HUES6 (cell line): Measurements from ENCODE around the gene C2orf92.
"Not testable (repeated sequence)": the region's sequence is repeated elsewhere in the genome, so short reads cannot be mapped to it uniquely, and the experiment has no call there.

Experiments
- H3K27ac ChIP-seq: 2 replicates; pipeline ENCODE4 v1.7.0; 2013; ENCODE audit warnings: low read depth, mild to moderate bottlenecking, low read length, inconsistent platforms
- H3K27me3 ChIP-seq: 2 replicates; pipeline ENCODE4 v1.6.1; 2013; ENCODE audit warnings: low read length; ENCODE audit not compliant: control insufficient read depth, insufficient read depth
- H3K36me3 ChIP-seq: 2 replicates; pipeline ENCODE4 v1.6.1; 2013; ENCODE audit warnings: low read length; ENCODE audit not compliant: control insufficient read depth, insufficient read depth
- H3K4me1 ChIP-seq: 2 replicates; pipeline ENCODE4 v1.6.1; 2013; ENCODE audit warnings: low read length; ENCODE audit not compliant: control insufficient read depth, insufficient read depth
- H3K4me3 ChIP-seq: 2 replicates; pipeline ENCODE4 v1.5.1; 2013; ENCODE audit warnings: low read depth, low read length
- H3K9ac ChIP-seq: one replicate; pipeline ENCODE4 v1.6.1; 2013; ENCODE audit warnings: mild to moderate bottlenecking, low read length
- H3K9me3 ChIP-seq: 2 replicates; pipeline ENCODE4 v1.6.1; 2013; ENCODE audit warnings: low read depth, low read length; ENCODE audit not compliant: control insufficient read depth, insufficient read depth

The C2orf92 gene

DNA sequence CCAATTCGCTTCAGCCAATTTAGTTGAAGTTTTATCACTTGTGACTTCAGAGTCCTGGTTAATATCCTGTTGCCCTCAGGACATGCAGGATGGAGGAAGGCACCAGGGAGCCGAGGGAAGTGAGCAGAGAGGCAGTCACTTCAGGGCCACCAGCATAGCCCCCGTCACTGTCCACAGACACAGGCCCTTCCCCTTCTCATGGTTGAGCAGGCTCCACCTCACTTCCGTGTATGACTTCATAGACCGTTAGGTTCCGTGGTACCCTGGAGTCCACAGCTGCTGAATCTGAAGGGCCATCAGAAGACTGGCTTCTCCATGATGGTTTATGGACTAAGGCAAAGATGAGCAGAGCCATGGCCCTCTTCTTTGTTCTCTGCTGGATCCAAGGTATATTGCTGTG lies at the start of gene C2orf92:
Gene C2orf92 (plus strand): TSS at position 266 of the 400 bp plus-strand sequence. CDS start 76 bp downstream, at position 342.
- H3K36me3 ChIP-seq: no peaks in the 10 kb centered on the region
- H3K4me3 ChIP-seq: no peak within 1 kb of the TSS
- H3K9ac ChIP-seq: no peak within 1 kb of the TSS
- no peaks in the 10 kb centered on the region for H3K27me3 ChIP-seq
- H3K9me3 ChIP-seq: no peaks in the 10 kb centered on the region
- H3K4me1 ChIP-seq: peaks cover 4% of the 10 kb centered on the region; the same call in 1 of the 2 replicates
- H3K27ac ChIP-seq: no peak within 1 kb of the TSS

DNA sequence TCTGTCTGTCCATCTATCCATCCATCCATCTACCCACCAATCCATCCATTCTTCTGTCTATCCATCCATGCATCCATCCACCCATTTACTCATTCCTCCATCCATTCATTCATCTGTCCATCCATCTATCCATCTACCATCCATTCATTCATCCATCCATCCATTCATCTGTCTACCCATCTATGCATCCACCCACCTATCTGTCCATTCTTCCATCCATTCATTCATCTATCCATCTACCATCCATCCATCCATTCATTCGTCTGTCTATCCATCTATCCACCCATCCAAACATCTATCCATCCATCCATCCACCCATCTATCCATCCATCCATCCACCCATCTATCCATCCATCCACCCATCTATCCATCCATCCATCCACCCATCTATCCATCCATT lies 49.0 kb upstream of the C2orf92 start:
- not testable (repeated sequence) for H3K27ac ChIP-seq, H3K9me3 ChIP-seq, H3K4me3 ChIP-seq, H3K27me3 ChIP-seq, H3K36me3 ChIP-seq, H3K4me1 ChIP-seq, H3K9ac ChIP-seq

DNA sequence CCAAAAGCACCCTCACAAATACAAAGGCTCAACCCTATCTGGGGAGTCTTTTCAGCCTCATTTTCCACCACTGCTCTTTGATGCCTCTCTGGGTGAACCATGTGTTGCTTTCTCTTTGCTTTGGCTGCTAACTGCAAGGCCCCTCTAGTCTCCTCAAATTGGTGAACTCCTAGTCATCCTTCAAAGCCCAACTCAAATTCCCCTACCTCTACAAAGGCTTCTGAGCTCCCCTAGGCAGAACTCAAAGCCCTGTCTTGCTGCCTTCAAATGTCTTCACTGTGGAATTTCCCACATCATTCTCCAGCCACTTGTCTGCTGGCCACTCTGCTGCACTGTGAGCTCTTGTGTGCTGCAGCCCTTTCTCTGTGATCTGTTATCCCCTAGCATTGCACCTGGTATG lies 46.5 kb upstream of the C2orf92 start:
- not testable (repeated sequence) for H3K9ac ChIP-seq, H3K27ac ChIP-seq, H3K36me3 ChIP-seq, H3K27me3 ChIP-seq, H3K4me3 ChIP-seq, H3K4me1 ChIP-seq, H3K9me3 ChIP-seq

DNA sequence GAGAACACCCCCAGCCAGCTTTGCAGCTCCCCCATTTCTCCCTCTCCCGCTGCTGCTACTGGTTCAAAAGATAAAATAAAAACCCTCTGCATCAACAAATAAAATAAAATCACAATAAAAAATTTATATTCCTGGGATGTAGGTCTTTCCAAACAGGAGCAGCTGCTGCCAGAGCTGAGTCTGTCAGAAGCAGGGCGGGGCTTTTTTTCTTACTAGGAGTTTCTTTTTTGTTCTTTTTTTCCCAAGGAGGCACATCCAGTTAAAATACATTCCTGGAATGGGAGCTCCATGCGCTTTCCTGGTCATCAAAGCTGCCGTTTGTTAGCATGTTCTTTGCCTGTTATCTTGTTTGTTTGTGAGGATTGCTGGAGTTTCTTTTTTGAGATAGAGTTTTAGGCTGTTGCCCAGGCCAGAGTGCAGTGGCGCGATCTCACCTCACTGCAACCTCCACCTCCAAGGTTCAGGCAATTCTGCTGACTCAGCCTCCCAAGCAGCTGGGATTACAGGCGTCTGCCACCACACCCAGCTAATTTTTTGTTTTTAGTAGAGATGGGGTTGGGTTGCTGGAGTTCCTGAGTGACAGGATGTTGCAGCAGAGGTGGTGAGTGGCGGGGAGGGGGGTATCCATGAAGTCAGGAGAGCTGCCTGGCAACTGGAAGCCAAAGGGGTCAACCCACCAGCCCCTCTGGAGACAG lies 44.0 kb upstream of the C2orf92 start:
- H3K4me3 ChIP-seq, H3K9me3 ChIP-seq, H3K36me3 ChIP-seq, H3K27ac ChIP-seq, H3K9ac ChIP-seq, H3K4me1 ChIP-seq, H3K27me3 ChIP-seq: not testable (repeated sequence)

DNA sequence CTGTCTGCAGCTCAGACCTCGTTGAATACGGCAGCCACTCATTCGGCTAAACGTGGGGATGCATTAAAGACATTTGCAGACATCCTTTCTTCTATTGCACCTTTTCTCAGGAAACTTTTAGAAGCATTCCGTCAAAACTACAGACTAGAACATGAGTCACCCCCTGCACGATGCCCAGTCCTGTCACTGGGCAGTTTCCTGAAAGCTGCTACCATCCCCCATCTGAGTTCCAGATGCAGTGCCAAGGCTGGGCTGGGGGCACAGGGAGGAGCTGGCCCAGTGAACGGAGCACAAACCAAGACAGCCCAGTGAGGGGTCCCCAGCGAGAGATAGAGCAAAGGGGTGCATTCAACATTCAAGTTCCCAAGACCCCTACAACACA lies 43.5 kb upstream of the C2orf92 start:
- not testable (repeated sequence) for H3K36me3 ChIP-seq

DNA sequence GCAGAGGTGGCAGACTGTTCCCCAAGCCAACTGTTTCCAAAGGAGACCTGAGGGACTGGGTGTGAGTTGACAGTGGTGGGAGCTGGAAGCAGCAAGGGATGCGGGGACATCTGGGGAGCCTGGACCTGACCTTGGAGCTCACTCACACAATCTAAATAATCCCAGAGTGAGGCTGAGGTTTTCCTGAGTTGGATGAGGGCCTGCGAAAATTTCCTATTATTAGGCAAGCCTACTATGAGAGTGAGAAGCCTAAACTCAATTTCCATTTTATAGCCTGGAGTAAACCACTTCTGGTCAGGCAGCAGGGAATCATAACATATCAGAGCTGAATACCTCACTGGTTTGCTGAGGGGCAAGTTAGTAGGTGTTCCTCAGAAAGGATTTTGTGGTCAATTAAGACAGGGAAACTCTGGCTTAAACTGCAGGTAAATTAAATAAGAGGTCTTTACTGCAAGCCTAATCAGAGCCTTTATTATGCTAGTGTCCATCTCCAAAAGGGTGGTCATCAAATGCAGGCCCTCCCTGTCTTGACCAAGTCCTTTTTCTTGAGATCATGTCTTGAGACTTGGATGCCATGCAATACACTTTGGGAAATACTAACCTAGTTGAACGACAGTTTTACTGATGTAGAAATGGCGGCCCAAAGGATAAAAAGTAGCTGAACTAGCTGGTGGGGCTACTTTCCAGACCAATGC lies 25.3 kb upstream of the C2orf92 start:
- H3K9ac ChIP-seq: no peak overlapping the region
- no peaks in the 10 kb centered on the region for H3K9me3 ChIP-seq
- no peak overlapping the region for H3K27ac ChIP-seq
- peaks cover 26% of the 10 kb centered on the region for H3K36me3 ChIP-seq
- no peaks in the 10 kb centered on the region for H3K27me3 ChIP-seq
- H3K4me1 ChIP-seq: peaks cover 9% of the 10 kb centered on the region
- H3K4me3 ChIP-seq: no peak overlapping the region

More for the DNA sequence above, 43.5 kb upstream of the C2orf92 start:
- H3K27ac ChIP-seq, H3K27me3 ChIP-seq, H3K4me3 ChIP-seq, H3K9ac ChIP-seq, H3K4me1 ChIP-seq, H3K9me3 ChIP-seq: not testable (repeated sequence)

DNA sequence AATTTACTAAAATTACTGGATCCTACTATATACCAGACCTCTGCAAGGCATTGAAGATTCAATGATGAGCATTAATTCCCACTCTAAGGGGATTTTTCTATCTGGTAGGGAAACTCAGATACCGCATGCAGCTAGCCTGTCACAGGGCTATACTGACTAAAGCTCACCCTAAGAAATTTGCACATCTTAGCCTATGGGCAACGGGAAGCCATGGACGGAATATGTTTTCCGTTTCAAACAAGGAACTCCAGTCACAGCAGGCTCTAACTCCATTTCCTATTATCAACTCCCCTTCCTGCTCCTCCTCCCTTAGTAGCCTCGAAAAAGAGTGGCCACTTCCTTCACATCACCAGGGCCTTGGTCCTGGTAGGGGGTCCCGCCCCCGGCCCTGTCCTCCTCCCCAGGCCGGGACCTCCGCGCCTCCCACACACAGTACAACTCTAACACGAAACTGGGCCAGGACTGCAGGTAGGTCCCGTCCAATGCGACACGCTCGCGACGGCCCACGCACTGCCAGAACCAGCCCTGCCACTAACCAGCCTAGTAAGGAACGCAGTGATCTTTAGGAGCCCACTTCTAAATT lies 24.3 kb upstream of the C2orf92 start:
- H3K4me3 ChIP-seq: peak overlapping the region; percentile 100
- peaks cover 33% of the 10 kb centered on the region for H3K36me3 ChIP-seq
- no peaks in the 10 kb centered on the region for H3K9me3 ChIP-seq
- H3K27ac ChIP-seq: peak overlapping the region; percentile 59; the same call in 1 of the 2 replicates
- H3K27me3 ChIP-seq: no peaks in the 10 kb centered on the region
- H3K4me1 ChIP-seq: peaks cover 9% of the 10 kb centered on the region
- H3K9ac ChIP-seq: peak overlapping the region; percentile 67

DNA sequence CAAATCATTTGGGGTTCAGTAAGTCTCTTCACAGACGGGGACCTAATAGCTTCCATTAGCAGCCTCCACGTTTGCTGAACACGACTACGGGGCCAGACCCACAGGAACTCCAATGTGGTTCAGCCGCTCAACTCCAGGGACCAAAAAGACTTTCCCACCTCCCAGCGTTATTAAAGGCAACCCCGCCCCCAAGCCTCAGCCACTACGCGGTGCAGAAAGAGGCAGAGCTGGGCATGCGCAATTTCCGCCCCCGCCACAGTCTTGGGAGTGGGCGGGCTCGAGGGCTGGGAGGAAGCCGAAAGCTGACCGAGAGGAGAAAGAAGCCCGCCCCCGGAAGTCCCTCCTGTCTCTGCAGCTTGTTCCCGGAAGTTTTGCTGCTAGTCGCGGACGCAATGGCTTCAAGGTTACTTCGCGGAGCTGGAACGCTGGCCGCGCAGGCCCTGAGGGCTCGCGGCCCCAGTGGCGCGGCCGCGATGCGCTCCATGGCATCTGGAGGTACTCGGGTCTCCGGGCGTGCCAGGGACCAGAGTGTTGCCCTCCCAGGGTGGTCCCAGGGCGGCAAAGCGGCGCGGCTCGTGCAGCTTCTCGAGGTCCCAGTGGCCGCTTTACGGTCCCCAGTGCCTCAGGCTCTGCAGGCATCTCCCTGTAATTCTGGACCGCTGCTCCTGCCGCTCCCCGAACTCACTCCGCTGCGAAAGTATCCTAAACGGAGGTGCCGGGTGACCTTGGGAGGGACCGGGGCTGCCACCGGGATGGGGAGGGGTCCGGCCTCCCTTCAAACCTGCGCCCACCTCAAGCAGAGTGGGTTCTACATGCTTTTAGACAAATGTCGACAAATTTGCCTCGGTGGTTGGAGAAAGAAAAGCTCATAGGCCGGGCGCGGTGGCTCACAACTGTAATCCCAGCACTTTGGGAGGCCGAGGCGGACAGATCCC lies 23.6 kb upstream of the C2orf92 start, which contains the start of gene COX5B:
Gene COX5B (plus strand): TSS at position 368 of the 935 bp plus-strand sequence. CDS start 25 bp downstream, at position 393.
- Histone ChIP-seq H3K9me3 (no peaks in the 10 kb centered on the region), H3K9ac (peak within 1 kb of the TSS; percentile 94), H3K4me3 (peak within 1 kb of the TSS; percentile 100), H3K27me3 (no peaks in the 10 kb centered on the region), H3K36me3 (peaks cover 38% of the 10 kb centered on the region), H3K4me1 (peaks cover 9% of the 10 kb centered on the region), H3K27ac (peak within 1 kb of the TSS; percentile 94)

DNA sequence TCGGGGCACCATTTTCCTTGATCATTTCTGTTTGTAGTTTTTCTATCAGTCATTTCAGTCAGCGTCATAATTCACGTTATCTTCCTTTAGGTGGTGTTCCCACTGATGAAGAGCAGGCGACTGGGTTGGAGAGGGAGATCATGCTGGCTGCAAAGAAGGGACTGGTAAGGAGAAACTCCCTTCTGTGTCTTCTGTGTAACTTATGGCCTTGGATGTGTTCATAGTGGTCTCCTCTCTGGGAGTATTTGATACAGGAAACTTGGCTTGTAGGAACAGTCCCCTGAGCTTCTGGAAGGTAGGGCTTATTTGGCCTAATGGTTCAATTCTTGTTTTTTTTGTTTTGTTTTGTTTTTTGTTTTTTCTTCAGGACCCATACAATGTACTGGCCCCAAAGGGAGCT lies 22.5 kb upstream of the C2orf92 start:
- Histone ChIP-seq H3K4me1 (peaks cover 9% of the 10 kb centered on the region), H3K27me3 (no peaks in the 10 kb centered on the region), H3K27ac (no peak overlapping the region), H3K4me3 (peak overlapping the region; percentile 100), H3K9me3 (no peaks in the 10 kb centered on the region), H3K9ac (no peak overlapping the region), H3K36me3 (peaks cover 40% of the 10 kb centered on the region)

DNA sequence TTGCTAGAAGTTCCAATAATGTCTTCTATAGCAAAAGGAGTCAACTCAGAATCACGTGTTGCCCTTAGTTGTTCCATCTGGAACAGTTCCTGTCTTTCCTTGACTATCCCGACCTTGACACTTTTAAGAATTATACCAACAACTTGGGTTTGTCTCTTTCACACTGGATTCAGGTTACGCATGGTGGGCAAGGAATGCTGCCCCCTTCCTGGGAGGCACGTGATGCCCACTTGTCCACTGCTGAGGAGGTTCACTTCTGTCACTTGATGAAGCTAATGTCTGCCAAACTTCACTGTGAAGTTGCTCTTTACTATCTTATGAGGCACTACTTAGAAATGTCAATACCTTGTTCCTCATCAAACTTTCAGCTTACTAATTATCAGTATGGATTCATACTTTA lies 18.4 kb upstream of the C2orf92 start:
- Histone ChIP-seq H3K4me1 (no peaks in the 10 kb centered on the region), H3K36me3 (peaks cover 68% of the 10 kb centered on the region)

More for the DNA sequence above, 18.4 kb upstream of the C2orf92 start:
- Histone ChIP-seq H3K4me3 (no peak overlapping the region), H3K9me3 (peaks cover 4% of the 10 kb centered on the region; the same call in 1 of the 2 replicates), H3K9ac (no peak overlapping the region), H3K27ac (no peak overlapping the region), H3K27me3 (no peaks in the 10 kb centered on the region)
